Neural cell (in vitro differentiated cells): ENCODE measurements around the gene NECTIN2.

Experiments
- EP300 ChIP-seq: fragments of 450-650 bp; conservative IDR thresholded peaks from 2 replicates; pipeline ENCODE4 v1.6.1; 2014; ENCODE audit warnings: antibody characterized with exemption, mild to moderate bottlenecking, moderate library complexity; ENCODE audit not compliant: poor library complexity, severe bottlenecking
- EZH2 ChIP-seq: fragments of 200-600, 300-800 bp; shearing (Covaris generic), sonication (generic); IDR thresholded peaks from 2 replicates; pipeline ENCODE4 v1.6.1; 2014; ENCODE audit warnings: antibody characterized with exemption, low read length, borderline replicate concordance, mild to moderate bottlenecking; ENCODE audit not compliant: insufficient read depth, poor library complexity, severe bottlenecking
- MXI1 ChIP-seq: fragments of 450-650 bp; conservative IDR thresholded peaks from 2 replicates; pipeline ENCODE4 v1.6.1; 2014; ENCODE audit warnings: antibody characterized with exemption, mild to moderate bottlenecking; ENCODE audit not compliant: poor library complexity, severe bottlenecking
- POLR2AphosphoS5 ChIP-seq: IDR thresholded peaks from 2 replicates; pipeline ENCODE4 v1.6.1; 2012
- RAD21 ChIP-seq: fragments of 450-650 bp; conservative IDR thresholded peaks from 2 replicates; pipeline ENCODE4 v1.6.1; 2014; ENCODE audit warnings: antibody characterized with exemption, mild to moderate bottlenecking, moderate library complexity
- SMC3 ChIP-seq: fragments of 450-650 bp; conservative IDR thresholded peaks from 2 replicates; pipeline ENCODE4 v1.6.1; 2014; ENCODE audit warnings: antibody characterized with exemption, mild to moderate bottlenecking, moderate library complexity; ENCODE audit not compliant: poor library complexity
- TAF1 ChIP-seq: IDR thresholded peaks from 2 replicates; pipeline ENCODE4 v1.6.1; 2012; ENCODE audit warnings: low read depth
- TF ChIP-seq, protein P1 (sequence below): fragments of 450-650 bp; IDR thresholded peaks from 2 replicates; pipeline ENCODE4 v1.5.1; 2014; ENCODE audit warnings: antibody characterized with exemption, mild to moderate bottlenecking, moderate library complexity; ENCODE audit not compliant: poor library complexity, severe bottlenecking
- TF ChIP-seq, protein P2 (sequence below): IDR thresholded peaks from 2 replicates; pipeline ENCODE4 v1.6.1; 2012; ENCODE audit warnings: borderline replicate concordance

DNA sequence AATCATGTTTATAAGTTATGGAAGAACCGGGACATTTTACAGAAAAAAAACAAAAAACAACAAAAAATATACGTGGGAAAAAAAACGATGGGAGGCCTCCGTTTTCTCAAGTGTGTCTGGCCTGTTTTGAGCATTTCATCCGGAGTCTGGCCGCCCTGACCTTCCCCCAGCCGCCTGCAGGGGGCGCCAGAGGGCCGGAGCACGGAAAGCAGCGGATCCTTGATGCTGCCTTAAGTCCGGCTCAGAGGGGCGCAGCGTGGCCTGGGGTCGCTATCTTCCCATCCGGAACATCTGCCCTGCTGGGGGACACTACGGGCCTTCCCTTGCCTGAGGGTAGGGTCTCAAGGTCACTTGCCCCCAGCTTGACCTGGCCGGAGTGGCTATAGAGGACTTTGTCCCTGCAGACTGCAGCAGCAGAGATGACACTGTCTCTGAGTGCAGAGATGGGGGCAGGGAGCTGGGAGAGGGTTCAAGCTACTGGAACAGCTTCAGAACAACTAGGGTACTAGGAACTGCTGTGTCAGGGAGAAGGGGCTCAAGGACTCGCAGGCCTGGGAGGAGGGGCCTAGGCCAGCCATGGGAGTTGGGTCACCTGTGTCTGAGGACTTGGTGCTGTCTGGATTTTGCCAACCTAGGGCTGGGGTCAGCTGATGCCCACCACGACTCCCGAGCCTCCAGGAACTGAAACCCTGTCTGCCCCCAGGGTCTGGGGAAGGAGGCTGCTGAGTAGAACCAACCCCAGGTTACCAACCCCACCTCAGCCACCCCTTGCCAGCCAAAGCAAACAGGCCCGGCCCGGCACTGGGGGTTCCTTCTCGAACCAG lies 57.7 kb downstream of the NECTIN2 start:
- TF ChIP-seq, protein P1, sequence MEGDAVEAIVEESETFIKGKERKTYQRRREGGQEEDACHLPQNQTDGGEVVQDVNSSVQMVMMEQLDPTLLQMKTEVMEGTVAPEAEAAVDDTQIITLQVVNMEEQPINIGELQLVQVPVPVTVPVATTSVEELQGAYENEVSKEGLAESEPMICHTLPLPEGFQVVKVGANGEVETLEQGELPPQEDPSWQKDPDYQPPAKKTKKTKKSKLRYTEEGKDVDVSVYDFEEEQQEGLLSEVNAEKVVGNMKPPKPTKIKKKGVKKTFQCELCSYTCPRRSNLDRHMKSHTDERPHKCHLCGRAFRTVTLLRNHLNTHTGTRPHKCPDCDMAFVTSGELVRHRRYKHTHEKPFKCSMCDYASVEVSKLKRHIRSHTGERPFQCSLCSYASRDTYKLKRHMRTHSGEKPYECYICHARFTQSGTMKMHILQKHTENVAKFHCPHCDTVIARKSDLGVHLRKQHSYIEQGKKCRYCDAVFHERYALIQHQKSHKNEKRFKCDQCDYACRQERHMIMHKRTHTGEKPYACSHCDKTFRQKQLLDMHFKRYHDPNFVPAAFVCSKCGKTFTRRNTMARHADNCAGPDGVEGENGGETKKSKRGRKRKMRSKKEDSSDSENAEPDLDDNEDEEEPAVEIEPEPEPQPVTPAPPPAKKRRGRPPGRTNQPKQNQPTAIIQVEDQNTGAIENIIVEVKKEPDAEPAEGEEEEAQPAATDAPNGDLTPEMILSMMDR = peak; percentile 93
- TF ChIP-seq, protein P2, sequence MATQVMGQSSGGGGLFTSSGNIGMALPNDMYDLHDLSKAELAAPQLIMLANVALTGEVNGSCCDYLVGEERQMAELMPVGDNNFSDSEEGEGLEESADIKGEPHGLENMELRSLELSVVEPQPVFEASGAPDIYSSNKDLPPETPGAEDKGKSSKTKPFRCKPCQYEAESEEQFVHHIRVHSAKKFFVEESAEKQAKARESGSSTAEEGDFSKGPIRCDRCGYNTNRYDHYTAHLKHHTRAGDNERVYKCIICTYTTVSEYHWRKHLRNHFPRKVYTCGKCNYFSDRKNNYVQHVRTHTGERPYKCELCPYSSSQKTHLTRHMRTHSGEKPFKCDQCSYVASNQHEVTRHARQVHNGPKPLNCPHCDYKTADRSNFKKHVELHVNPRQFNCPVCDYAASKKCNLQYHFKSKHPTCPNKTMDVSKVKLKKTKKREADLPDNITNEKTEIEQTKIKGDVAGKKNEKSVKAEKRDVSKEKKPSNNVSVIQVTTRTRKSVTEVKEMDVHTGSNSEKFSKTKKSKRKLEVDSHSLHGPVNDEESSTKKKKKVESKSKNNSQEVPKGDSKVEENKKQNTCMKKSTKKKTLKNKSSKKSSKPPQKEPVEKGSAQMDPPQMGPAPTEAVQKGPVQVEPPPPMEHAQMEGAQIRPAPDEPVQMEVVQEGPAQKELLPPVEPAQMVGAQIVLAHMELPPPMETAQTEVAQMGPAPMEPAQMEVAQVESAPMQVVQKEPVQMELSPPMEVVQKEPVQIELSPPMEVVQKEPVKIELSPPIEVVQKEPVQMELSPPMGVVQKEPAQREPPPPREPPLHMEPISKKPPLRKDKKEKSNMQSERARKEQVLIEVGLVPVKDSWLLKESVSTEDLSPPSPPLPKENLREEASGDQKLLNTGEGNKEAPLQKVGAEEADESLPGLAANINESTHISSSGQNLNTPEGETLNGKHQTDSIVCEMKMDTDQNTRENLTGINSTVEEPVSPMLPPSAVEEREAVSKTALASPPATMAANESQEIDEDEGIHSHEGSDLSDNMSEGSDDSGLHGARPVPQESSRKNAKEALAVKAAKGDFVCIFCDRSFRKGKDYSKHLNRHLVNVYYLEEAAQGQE = no peak
- TF ChIP-seq EP300 (no peak), MXI1 (peak; percentile 30), POLR2AphosphoS5 (no peak), RAD21 (peak; percentile 84), EZH2 (no peak), SMC3 (peak; percentile 84), TAF1 (no peak)
